NCI-H2107 (cell line): ENCODE measurements around the gene ESYT2.
"Not testable (repeated sequence)": the region's sequence is repeated elsewhere in the genome, so short reads cannot be mapped to it uniquely, and the experiment has no call there.

Experiments used
- DNase-seq: peaks from one replicate; lab custom pipeline; 2025; lab: John Stamatoyannopoulos, UW

Gene ESYT2

GRCh38 chr7:158829342-158830210 is at the start of gene ESYT2:
Gene ESYT2, minus strand, starts transcription at chr7:158829509. Its CDS starts 91 bp downstream, at chr7:158829418.
- DNase-seq = peak; percentile 97

GRCh38 chr7:158878151-158879079 is 49.1 kb upstream of the ESYT2 start:
- not testable (repeated sequence) for DNase-seq

- no peak for DNase-seq
Observed at GRCh38 chr7:158876984-158877383, 47.7 kb upstream of the ESYT2 start.

- DNase-seq = no peak
Observed at GRCh38 chr7:158869876-158870275, 40.6 kb upstream of the ESYT2 start.

GRCh38 chr7:158868764-158869410 is 39.6 kb upstream of the ESYT2 start:
- no peak for DNase-seq

GRCh38 chr7:158867214-158867984 is 38.1 kb upstream of the ESYT2 start:
- no peak for DNase-seq

GRCh38 chr7:158865977-158866376 is 36.7 kb upstream of the ESYT2 start:
- no peak for DNase-seq

GRCh38 chr7:158865462-158865922 is 36.2 kb upstream of the ESYT2 start:
- DNase-seq = no peak

- no peak for DNase-seq
Observed at GRCh38 chr7:158864833-158865232, 35.5 kb upstream of the ESYT2 start.

- no peak for DNase-seq
Observed at GRCh38 chr7:158864507-158864820, 35.2 kb upstream of the ESYT2 start.

GRCh38 chr7:158863611-158864506 is 34.5 kb upstream of the ESYT2 start:
- DNase-seq = no peak

GRCh38 chr7:158862985-158863610 is 33.8 kb upstream of the ESYT2 start:
- DNase-seq = not testable (repeated sequence)

- no peak for DNase-seq
Observed at GRCh38 chr7:158861936-158862704, 32.8 kb upstream of the ESYT2 start.

GRCh38 chr7:158861004-158861787 is 31.9 kb upstream of the ESYT2 start:
- no peak for DNase-seq

GRCh38 chr7:158860394-158860793 is 31.1 kb upstream of the ESYT2 start:
- no peak for DNase-seq

- DNase-seq = no peak
Observed at GRCh38 chr7:158858592-158859503, 29.5 kb upstream of the ESYT2 start.
